T-helper 17 cell (primary cell): ENCODE data around the gene TAC4. TPM values are rescaled to one million over a fixed set of nuclear protein-coding genes. Genes with fewer than 3 reads are reported as not detected.
A peak's percentile ranks its signal among the peaks of the same experiment; 100 is the strongest.

ENCODE experiments used
- ATAC-seq: fragments of 150-1000 bp; cut with Tn5 transposase; 2 replicates; pipeline ENCODE4 v1.10.0; 2021; ENCODE audit warnings: mild to moderate bottlenecking, moderate library complexity
- DNase-seq, 3 donors: peaks; one replicate each; pipeline versions ENCODE4 v3.0.0 to v3.0.0-alpha.2; 2020 to 2021
- H3K9me3 ChIP-seq: one replicate; pipeline ENCODE4 v1.7.0; 2013; ENCODE audit warnings: low read length, mild to moderate bottlenecking; ENCODE audit not compliant: control insufficient read depth, poor library complexity, severe bottlenecking
- H3K27ac Mint-ChIP-seq: one replicate; pipeline ENCODE4 v1.8.0; 2022; ENCODE audit warnings: mild to moderate bottlenecking, moderate library complexity, mixed read lengths
- H3K27me3 Mint-ChIP-seq: one replicate; pipeline ENCODE4 v1.8.0; 2022; ENCODE audit warnings: mixed read lengths
- H3K36me3 Mint-ChIP-seq: one replicate; pipeline ENCODE4 v1.8.0; 2022; ENCODE audit warnings: low read depth, mixed read lengths
- H3K4me1 Mint-ChIP-seq: one replicate; pipeline ENCODE4 v1.8.0; 2022; ENCODE audit warnings: mild to moderate bottlenecking, mixed read lengths
- H3K4me3 Mint-ChIP-seq: one replicate; pipeline ENCODE4 v1.8.0; 2022; ENCODE audit warnings: mild to moderate bottlenecking, moderate library complexity, mixed read lengths
- total RNA-seq, 4 donors: library from RNA in 2 of 4; stranded (reverse) in 2 of 4; gene quantifications; one replicate each; pipeline ENCODE4 v1.2.3 and lab custom pipeline; 2022 to 2026

Gene TAC4
- total RNA-seq, 2 donors from 2014 or later: not detected

DNA sequence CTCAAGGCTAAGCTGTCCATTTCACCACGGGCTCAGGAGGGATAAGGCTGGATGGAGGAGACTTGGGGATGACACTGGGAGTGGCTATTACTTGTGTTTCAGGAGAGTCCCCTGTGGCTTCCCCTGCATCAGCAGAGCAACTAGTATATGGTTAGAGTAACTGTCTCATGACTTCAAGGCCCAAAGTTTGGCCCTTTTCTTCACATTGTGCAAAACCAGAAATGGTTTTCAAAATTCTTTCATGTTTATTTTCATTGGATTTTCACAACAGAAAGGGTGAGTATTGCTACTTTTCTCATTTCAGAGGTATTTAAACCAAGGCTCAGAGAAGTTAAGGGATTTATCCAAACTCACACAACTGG, 18.1 kb upstream of the TAC4 start:
- no peak for DNase-seq
- peaks cover 25% of the 10 kb centered on the region for H3K27me3 Mint-ChIP-seq

DNA sequence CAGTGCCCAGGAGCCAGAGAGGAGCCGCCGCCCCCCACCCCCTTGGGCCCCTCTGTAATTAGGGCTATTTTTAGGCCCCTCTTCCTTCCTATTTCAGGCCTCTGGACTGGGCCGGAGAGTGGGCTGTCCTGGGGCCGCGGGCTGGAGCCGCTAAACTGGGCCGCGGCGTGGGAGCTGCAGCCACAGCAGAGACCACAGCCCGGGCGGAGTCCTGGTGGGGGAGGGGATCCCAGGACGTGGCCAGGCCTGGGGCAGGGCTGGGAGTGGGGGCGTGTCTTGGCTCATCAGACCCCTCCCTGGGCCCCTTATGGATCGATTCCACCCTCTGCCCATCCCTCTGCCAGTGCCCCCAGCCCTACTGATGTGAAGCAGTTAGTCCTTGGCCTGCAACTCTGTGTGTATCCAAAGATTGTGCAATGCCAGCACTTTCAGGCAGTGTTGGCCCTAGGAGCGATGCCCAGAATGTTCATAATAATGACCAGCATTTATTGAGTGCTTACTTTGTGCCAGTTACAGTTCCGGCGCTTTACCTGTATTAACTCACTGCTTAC, 15.0 kb upstream of the TAC4 start:
- Mint-ChIP-seq H3K4me1 (peaks cover 16% of the 10 kb centered on the region), H3K4me3 (no peak overlapping the region), H3K27ac (no peak overlapping the region), H3K27me3 (peaks cover 20% of the 10 kb centered on the region), H3K36me3 (peaks cover 8% of the 10 kb centered on the region)
- no peaks in the 10 kb centered on the region for H3K9me3 ChIP-seq
- DNase-seq: no peak
- ATAC-seq: no peak

More for the DNA sequence above, 18.1 kb upstream of the TAC4 start:
- Mint-ChIP-seq H3K36me3 (peaks cover 7% of the 10 kb centered on the region), H3K27ac (no peak overlapping the region), H3K4me1 (peaks cover 13% of the 10 kb centered on the region), H3K4me3 (no peak overlapping the region)
- no peaks in the 10 kb centered on the region for H3K9me3 ChIP-seq
- ATAC-seq: no peak

DNA sequence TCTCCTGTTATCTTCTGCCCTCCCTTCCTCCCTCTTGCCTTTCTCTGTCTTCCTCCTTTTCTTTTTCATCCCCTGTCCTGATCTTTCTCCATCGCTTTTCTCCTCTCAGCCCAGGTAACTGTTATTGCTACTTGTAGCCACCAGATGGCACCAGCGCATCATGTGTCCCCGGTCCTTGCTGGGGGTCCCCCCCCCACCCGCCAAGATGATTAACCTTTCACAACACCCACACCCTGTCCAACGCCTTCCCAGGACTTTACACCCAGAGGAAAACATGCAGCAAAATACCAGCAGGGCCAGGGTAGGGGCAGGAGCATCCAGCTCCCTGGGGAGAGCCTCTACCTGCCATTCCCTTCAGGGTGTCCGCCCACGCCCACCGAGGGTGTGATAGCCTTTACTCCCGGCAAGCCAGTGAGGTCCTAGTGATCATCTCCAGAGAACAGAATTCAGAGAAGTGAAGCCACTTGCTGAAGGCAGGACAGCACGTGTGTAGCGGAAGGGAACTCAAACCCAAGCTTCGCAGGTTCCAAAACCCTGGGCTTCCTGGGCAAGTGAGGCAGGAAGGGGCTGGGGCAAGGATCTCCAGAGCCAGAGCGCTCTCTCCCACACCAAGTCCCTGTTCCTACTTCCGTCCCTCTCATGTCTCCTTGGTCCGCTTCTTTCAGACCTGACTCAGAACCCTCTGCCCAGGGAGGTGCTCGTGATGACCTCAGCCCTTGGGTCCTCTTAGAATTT, 13.4 kb upstream of the TAC4 start:
- Mint-ChIP-seq H3K4me3 (no peak overlapping the region), H3K36me3 (peaks cover 3% of the 10 kb centered on the region), H3K27me3 (peaks cover 10% of the 10 kb centered on the region), H3K27ac (no peak overlapping the region), H3K4me1 (peaks cover 13% of the 10 kb centered on the region)
- DNase-seq: peak; percentile 24 to 34 (median 26)
- no peaks in the 10 kb centered on the region for H3K9me3 ChIP-seq
- ATAC-seq: peak; percentile 68

DNA sequence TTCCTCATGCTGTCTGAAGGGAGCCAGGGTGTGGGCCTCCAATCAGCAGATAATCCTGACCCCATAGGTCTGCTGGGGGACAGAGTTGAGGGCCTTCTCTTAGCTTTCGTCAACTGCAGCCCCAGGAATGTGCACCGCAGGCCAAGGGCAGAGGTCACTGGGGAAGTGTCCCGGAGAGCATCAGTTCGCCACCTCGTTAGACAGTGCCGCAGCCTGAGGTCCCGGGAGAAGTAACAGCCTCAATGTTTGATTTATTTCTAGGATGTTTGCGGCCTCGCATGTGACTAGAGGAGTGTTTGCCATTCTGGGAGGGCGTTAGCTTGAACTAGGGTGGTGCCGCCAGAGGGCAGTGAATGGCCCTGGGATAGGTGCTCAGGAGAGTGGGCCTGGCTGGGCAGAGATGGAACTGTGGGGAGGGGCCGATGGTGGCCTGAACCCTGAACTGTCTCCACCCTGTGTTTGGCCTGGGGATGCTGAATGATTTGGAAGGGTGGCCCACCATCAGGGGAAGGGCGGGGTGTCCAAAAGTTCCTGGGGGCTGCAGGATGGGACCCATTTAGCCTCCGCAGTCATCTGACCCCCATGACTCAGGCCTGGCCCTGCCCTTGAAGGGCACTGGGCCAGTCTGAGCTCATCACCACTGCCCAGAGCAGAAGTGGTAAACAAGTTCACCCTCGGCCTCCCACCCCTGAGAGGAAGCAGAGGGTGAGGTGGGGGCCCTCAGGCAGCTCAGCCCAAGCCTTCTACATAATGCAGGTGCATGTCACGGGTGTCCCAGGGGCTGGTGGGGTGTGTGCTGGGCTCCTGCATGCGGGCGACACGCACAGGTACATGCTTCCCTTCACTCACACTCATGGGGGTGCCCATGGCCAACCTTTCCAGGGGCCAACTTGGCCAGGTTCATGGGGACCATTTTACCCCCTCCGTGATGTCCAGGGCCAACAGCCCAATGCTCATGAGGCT, 12.4 kb upstream of the TAC4 start:
- ATAC-seq (no peak), DNase-seq (no peak)
- peaks cover 16% of the 10 kb centered on the region for H3K4me1 Mint-ChIP-seq
- no peak overlapping the region for H3K27ac Mint-ChIP-seq
- peaks cover 10% of the 10 kb centered on the region for H3K27me3 Mint-ChIP-seq
- peaks cover 3% of the 10 kb centered on the region for H3K36me3 Mint-ChIP-seq
- H3K9me3 ChIP-seq: no peaks in the 10 kb centered on the region
- peak overlapping the region; percentile 41 for H3K4me3 Mint-ChIP-seq

DNA sequence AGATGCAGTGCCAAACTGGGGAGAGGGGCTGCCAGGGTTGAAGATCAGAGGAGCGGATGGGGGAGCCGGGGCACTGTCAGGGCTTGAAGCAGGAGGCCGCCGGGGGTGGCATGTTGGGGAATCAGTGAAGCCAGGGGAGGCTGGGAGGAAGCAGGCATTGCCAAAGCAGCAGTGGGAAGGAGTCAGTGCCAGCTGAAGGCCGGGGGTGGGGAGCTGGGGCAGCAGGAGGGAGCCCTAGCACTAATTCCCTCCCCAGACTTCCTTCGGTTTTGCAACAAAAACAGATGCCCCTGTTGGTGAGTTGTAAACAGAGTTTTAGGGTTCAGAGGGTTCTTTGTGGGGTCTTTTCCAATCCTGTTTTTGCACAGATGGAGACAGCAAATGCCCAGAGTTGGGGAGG, 10.9 kb upstream of the TAC4 start:
- no peaks in the 10 kb centered on the region for H3K9me3 ChIP-seq
- ATAC-seq: no peak
- Mint-ChIP-seq H3K4me3 (no peak overlapping the region), H3K4me1 (peaks cover 15% of the 10 kb centered on the region), H3K36me3 (peaks cover 3% of the 10 kb centered on the region), H3K27me3 (peaks cover 14% of the 10 kb centered on the region), H3K27ac (no peak overlapping the region)
- DNase-seq: no peak

DNA sequence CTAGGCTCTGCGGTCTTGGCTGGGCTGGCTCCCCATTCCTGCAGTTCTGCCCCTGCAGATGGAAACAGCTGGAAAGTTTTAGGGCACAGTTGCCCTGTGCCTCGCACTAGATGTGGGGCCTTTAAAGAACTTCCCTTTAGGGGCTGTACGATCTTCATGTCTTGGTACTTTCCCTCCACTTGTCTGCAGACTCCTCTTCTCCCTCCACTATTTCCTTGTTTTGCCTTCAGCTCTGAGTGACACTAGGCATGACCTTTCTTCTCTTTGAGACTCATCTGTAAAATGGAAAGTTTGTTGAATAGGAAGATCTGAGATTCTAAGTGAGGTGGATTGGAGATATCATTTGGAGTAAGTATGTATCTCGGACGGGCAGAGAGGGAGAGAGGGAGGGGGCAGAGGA, 6.3 kb upstream of the TAC4 start:
- Mint-ChIP-seq H3K27me3 (peaks cover 4% of the 10 kb centered on the region), H3K4me3 (no peak overlapping the region), H3K36me3 (no peaks in the 10 kb centered on the region), H3K27ac (no peak overlapping the region), H3K4me1 (peaks cover 24% of the 10 kb centered on the region)
- H3K9me3 ChIP-seq: no peaks in the 10 kb centered on the region
- DNase-seq (no peak), ATAC-seq (no peak)

DNA sequence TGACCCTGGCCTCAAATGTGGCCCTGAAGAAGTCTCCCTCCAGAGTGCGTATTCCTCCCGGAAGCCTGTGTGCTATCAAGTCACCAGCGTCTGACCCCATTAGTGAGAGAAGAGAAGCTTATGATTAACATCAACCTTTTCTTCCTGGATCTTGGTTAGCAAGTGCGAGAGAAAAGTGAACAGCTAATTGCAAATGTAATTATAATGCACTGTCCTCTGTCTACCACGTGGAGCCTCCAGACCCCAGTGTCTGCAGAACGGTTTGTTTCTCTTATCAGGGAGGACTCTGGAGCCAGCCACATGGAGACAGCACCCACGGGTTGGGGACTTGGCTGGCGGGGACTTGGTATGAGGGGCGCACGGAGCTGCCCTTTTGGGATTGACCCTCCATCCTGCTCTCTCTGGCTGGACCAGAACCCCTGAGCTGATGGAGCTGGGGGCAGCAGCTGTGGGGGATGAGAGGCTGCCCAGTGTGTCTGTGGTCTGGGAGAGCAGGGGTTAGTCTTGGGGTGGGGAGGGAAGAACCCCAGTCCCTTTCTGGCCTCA, 5.7 kb upstream of the TAC4 start:
- peaks cover 25% of the 10 kb centered on the region for H3K4me1 Mint-ChIP-seq
- no peak overlapping the region for H3K27ac Mint-ChIP-seq
- no peaks in the 10 kb centered on the region for H3K9me3 ChIP-seq
- no peak for DNase-seq
- no peak for ATAC-seq
- no peak overlapping the region for H3K4me3 Mint-ChIP-seq
- H3K27me3 Mint-ChIP-seq: peaks cover 4% of the 10 kb centered on the region
- no peaks in the 10 kb centered on the region for H3K36me3 Mint-ChIP-seq

DNA sequence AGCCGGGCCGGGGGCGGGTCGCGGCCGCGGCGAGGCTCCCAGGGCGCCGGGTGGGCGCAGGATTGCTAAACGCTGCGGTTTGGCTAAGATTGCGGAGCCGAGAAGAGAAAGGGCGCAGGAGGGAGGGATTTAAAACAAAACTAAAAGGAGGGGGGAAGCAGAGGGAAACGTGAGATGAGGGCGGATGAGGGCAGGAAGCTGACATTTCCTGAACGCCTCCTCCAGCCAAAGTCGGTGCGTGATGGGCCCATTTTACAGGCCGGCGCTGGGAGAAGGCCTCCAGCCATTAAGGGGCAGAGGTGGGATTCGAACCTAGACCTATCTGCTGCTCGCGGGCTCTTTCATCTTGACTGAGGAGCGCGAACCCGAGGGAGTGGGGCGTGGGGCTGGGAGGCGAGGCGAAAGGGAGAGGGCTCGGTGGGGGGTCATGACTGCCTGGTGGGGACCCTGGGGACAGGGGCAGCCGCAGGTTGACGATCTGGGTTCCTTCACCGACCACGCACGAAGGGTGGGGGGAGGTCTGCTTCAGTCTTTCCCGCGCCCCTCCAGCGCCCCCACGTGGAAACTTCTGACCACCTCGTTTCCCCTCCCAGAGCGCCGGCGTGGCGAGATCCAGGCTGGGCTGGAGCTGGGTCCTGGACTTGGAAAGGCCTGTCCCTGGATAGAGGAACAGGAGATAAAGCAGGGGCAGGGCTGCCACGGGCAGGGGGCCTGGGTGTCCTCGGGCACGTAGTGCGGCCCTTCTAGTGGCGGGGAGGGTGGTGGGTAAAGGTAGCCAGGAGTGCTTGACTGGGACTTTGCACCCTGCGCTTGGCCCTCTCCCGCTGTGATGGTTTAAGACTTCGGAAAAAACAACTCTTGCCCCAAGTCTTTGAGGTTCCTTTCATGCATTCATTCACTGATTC, 3.8 kb upstream of the TAC4 start:
- no peaks in the 10 kb centered on the region for H3K36me3 Mint-ChIP-seq
- DNase-seq (peak; percentile 49 to 63 (median 50)), ATAC-seq (peak; percentile 75)
- H3K27me3 Mint-ChIP-seq: peaks cover 4% of the 10 kb centered on the region
- peak overlapping the region; percentile 96 for H3K4me3 Mint-ChIP-seq
- H3K4me1 Mint-ChIP-seq: peaks cover 30% of the 10 kb centered on the region
- H3K9me3 ChIP-seq: no peaks in the 10 kb centered on the region
- H3K27ac Mint-ChIP-seq: peak overlapping the region; percentile 91

DNA sequence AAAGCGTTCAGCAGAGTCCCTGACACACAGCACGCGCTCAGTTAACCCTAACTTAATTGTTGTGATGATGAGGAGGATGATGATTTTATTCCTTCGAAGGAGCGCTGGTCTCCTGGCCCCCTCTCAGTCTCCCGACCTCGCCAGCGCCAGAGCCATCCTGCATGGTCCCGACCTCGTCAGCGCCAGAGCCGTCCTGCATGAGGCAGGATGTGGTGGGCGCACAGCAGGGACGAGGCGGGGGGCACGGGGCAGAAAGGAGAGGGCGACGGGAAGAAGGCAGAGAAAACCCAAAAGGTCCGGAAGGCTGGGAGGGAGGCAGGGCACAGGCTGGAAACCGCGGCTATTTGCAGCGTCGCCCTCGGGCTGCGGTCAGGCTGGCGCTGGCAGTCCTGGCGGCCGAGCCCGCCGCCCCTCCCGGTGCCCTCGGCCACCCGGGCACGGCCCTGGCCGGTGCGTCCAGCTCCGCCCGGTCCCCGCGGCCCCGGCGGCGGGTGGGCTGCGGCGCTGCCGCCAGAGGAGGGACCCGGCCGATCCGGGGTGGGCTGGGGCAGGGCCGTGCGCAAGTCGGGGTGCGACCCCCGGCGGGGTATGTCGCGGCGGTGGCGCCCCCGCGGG, 3.0 kb upstream of the TAC4 start:
- no peaks in the 10 kb centered on the region for H3K36me3 Mint-ChIP-seq
- H3K4me3 Mint-ChIP-seq: peak overlapping the region; percentile 97
- no peaks in the 10 kb centered on the region for H3K9me3 ChIP-seq
- peak; percentile 10 for ATAC-seq
- H3K27ac Mint-ChIP-seq: peak overlapping the region; percentile 91
- DNase-seq: no peak
- peaks cover 4% of the 10 kb centered on the region for H3K27me3 Mint-ChIP-seq
- peaks cover 30% of the 10 kb centered on the region for H3K4me1 Mint-ChIP-seq

DNA sequence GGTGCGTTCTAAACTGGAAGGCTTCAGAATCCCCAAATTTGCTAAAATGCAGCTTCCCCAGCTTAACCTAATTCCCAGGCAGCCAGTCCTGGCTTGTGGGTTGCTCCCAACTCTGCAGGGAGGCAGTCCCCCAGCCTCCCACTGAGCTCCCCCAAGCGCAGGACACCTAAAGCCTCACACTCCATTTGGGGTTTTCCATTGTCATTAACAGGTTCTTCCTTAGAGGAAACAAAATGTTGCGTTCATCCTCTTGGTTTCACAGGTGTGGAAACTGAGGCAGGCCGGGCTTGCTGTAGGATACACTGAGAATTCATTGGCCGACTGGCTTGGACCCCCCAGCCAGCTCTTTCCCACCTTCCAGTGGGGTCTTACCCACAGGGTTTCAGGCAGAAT, 2.3 kb upstream of the TAC4 start:
- Mint-ChIP-seq H3K4me3 (peak overlapping the region; percentile 97), H3K27ac (peak overlapping the region; percentile 91), H3K36me3 (no peaks in the 10 kb centered on the region), H3K4me1 (peaks cover 29% of the 10 kb centered on the region), H3K27me3 (peaks cover 4% of the 10 kb centered on the region)
- no peak for DNase-seq
- no peak for ATAC-seq
- H3K9me3 ChIP-seq: no peaks in the 10 kb centered on the region

DNA sequence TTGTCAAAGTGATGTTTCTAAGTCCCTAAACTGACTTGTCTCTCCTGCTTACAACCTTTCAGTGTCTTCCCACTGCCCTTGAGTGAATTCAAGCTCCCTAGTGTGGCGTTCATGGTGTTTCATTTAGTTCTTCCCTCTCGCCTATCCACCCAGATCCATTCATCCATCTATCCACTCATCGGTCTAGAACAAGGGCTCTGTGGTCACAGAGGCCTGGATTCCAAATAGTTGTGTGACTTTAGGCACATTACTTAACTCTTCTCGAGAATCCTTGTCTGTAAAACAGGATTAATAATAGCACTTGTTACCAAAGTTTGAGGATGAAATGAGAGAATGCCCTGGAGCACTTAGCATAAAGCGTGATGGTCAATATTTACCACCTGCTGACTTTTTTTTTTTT, 870 bp upstream of the TAC4 start:
- no peaks in the 10 kb centered on the region for H3K36me3 Mint-ChIP-seq
- no peaks in the 10 kb centered on the region for H3K9me3 ChIP-seq
- no peak overlapping the region for H3K4me3 Mint-ChIP-seq
- H3K4me1 Mint-ChIP-seq: peaks cover 33% of the 10 kb centered on the region
- H3K27me3 Mint-ChIP-seq: no peaks in the 10 kb centered on the region
- ATAC-seq (no peak), DNase-seq (no peak)
- peak overlapping the region; percentile 49 for H3K27ac Mint-ChIP-seq
